ENCODE data around the gene DGKI.

DNA sequence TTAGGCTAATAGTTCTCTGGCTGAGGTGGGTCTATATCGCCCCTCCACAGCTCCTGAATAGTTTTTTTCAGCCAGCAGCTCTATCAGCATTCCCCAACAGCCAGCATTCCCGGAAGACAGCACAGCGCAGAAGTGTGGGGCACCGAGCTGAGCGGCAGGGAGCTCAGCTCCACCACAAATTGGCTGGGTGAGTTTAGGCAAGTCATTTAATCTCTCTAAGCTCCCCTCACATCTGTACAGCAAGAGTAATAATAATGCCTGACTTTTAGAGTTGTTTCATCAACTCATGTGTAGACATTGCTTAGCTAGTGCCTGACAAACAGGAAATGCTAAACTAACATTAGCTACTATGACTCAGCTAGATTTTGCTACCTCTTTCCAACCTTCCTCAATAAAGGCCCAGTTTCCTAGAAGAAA, 255.3 kb downstream of the DGKI start:
- TF ChIP-seq, protein P1, sequence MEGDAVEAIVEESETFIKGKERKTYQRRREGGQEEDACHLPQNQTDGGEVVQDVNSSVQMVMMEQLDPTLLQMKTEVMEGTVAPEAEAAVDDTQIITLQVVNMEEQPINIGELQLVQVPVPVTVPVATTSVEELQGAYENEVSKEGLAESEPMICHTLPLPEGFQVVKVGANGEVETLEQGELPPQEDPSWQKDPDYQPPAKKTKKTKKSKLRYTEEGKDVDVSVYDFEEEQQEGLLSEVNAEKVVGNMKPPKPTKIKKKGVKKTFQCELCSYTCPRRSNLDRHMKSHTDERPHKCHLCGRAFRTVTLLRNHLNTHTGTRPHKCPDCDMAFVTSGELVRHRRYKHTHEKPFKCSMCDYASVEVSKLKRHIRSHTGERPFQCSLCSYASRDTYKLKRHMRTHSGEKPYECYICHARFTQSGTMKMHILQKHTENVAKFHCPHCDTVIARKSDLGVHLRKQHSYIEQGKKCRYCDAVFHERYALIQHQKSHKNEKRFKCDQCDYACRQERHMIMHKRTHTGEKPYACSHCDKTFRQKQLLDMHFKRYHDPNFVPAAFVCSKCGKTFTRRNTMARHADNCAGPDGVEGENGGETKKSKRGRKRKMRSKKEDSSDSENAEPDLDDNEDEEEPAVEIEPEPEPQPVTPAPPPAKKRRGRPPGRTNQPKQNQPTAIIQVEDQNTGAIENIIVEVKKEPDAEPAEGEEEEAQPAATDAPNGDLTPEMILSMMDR (IDR thresholded peaks at IDR 0.05) = no peak
- TF ChIP-seq POLR2A (IDR thresholded peaks at IDR 0.05) (no peak), EP300 (IDR thresholded peaks at IDR 0.05; ENCODE audit: low read depth) (no peak)
